Inflammatory macrophage treated with lipopolysaccharide for 1 hour (primary cell): ENCODE data around the gene MAPK9.

ENCODE experiments used
- DNase-seq, 2 donors: peaks; one replicate each; pipeline ENCODE4 v3.0.0-alpha.2; 2020 to 2022

The MAPK9 gene

DNA sequence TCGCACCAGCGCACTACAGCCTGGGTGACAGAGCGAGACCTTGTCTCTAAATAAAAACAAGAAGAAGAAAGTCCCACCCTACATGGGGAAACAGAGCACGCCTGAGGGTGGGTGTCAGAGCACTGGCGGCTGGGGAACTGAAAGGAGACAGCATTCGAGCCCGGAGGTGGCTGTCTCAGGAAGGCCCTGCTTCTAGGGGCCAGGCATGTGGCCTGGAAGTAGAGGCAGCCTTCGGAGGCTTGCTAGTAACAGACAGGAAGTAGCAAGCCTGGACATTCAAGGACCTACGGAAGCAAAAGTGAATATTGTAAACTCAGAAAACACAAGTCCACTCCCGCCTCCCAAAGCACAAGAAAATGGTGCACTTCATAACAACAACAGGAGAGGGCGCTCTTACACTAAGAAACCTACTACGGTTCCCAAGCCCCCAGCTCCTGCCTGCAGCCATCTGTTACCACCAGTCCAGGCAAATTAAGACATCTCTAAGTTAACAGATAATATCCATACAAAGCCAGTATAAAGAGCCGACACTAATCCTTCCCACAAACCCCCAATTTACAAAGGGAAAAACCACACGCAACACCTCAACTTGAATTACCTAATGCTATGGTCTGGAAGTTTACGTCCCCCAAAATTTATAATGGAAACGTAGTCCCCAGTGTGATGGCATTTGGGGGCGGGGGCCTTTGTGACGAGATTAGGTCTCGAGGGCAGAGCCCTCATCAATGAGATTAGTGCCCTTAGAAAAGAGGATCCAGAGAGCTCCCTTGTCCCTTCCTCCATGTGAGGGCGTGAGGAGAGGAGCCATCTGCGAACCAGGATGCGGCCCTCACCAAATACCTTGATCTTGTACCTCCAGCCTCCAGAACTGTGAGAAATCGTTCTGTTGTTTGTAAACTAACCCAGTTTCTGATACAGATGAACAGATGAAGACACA lies 90.6 kb downstream of the MAPK9 start:
- DNase-seq: peak in 1 of 2 donors; percentile 55

GRCh38 chr5:180199390-180199789 lies 92.5 kb downstream of the MAPK9 start:
- DNase-seq: no peak

DNA sequence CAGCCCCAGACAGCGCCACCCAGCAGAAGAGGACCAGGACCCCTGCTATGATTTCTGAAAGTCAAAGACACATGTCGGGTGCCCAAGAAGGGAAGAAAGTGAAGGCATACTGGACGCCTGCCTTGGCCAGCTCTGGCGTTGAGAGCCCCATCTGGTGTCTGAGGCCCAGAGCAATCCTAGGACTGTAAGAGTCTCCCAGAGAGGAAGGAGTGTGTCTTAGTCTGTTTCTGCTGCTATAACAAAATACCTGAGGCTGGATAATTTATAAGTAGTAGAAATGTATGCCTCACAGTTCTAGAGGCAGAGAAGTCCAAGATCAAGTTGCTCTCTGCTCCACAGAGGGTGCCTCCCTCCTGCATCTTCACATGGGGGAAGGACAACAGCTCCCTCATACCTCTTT lies 93.7 kb downstream of the MAPK9 start:
- DNase-seq: no peak

GRCh38 chr5:180197016-180197702 lies 94.7 kb downstream of the MAPK9 start:
- no peak for DNase-seq

GRCh38 chr5:180194410-180195345 lies 97.2 kb downstream of the MAPK9 start:
- DNase-seq: no peak

- no peak for DNase-seq
These were observed 98.0 kb downstream of the MAPK9 start for GRCh38 chr5:180193749-180194375.

DNA sequence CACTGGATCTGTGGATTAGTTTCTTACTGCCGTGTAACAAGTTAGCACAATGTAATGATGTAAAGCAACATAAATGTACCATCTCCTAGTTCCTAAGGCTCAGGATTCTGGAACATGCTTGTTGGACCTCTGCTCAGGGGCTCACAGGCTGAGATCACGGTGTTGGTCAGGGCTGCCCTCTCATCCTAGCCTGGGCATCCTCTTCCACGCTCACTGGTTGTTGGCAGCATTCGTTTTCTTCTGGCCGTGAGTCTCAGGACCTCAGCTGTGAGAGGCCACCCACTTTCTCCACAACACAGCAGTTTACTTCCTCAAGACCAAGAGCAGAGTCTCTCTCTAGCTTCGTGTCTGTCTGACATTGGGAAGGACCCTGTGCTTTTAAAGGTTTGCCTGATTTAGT lies 100.2 kb downstream of the MAPK9 start:
- DNase-seq: no peak

- DNase-seq: no peak
These were observed 104.1 kb downstream of the MAPK9 start for GRCh38 chr5:180187767-180188166.
